HepG2 (cell line): ENCODE measurements around the gene POLR1E. TPM values are rescaled to one million over a fixed set of nuclear protein-coding genes. Genes with fewer than 3 reads are reported as not detected.
A peak's percentile ranks its signal among the peaks of the same experiment; 100 is the strongest.

Experiments
- ARNTL ChIP-seq: sonication (generic); formaldehyde crosslinking; IDR thresholded peaks from 2 replicates; pipeline ENCODE4 v1.4.0; 2020; ENCODE audit warnings: mild to moderate bottlenecking, missing genetic modification reagents
- CC2D1A ChIP-seq: sonication (generic); formaldehyde crosslinking; IDR thresholded peaks from 2 replicates; pipeline ENCODE4 v1.8.1; 2023; ENCODE audit warnings: mild to moderate bottlenecking, missing genetic modification reagents
- CEBPG ChIP-seq: IDR thresholded peaks from 2 replicates; pipeline ENCODE4 v1.6.1; 2016
- CHD2 ChIP-seq: IDR thresholded peaks from 2 replicates; pipeline ENCODE4 v1.6.1; 2011; ENCODE audit warnings: low read depth, low read length, improper control_type of control experiment
- ERF ChIP-seq: IDR thresholded peaks from 2 replicates; pipeline ENCODE4 v1.6.1; 2018; ENCODE audit warnings: missing biosample characterization, missing genetic modification reagents
- GATA4 ChIP-seq: sonication (generic); IDR thresholded peaks from 2 replicates; pipeline ENCODE4 v1.6.1; 2016; ENCODE audit warnings: antibody characterized with exemption, low read depth, borderline replicate concordance
- HES4 ChIP-seq: sonication (generic); formaldehyde crosslinking; IDR thresholded peaks from 2 replicates; pipeline ENCODE4 v1.9.0; 2021; ENCODE audit warnings: mild to moderate bottlenecking, missing genetic modification reagents, borderline replicate concordance
- HNRNPLL ChIP-seq: fragments of 200-400 bp; formaldehyde crosslinking; IDR thresholded peaks from 2 replicates; pipeline ENCODE4 v1.6.1; 2017; ENCODE audit warnings: mild to moderate bottlenecking, low read depth, low read length; ENCODE audit not compliant: poor library complexity, severe bottlenecking
- KDM2A ChIP-seq: sonication (generic); formaldehyde crosslinking; IDR thresholded peaks from 2 replicates; pipeline ENCODE4 v1.4.0; 2020; ENCODE audit warnings: low read depth, missing genetic modification reagents, borderline replicate concordance
- NCOR1 ChIP-seq: fragments of 200-600 bp; sonication (generic); IDR thresholded peaks from 2 replicates; pipeline ENCODE4 v1.7.0; 2017; ENCODE audit warnings: antibody characterized with exemption, low read length, borderline replicate concordance
- NFKB2 ChIP-seq: sonication (generic); formaldehyde crosslinking; IDR thresholded peaks from 2 replicates; pipeline ENCODE4 v1.4.0; 2020; ENCODE audit warnings: missing genetic modification reagents, borderline replicate concordance
- NR1H2 ChIP-seq: sonication (generic); formaldehyde crosslinking; IDR thresholded peaks from 2 replicates; pipeline ENCODE4 v1.8.1; 2022; ENCODE audit warnings: low read depth, missing genetic modification reagents, borderline replicate concordance
- PHF20 ChIP-seq: sonication (generic); formaldehyde crosslinking; IDR thresholded peaks from 2 replicates; pipeline ENCODE4 v1.5.0; 2020; ENCODE audit warnings: mild to moderate bottlenecking, missing genetic modification reagents
- SMC3 ChIP-seq: IDR thresholded peaks from 2 replicates; pipeline ENCODE4 v1.6.1; 2011; ENCODE audit warnings: low read length, improper control_type of control experiment
- ZFX ChIP-seq: sonication (generic); formaldehyde crosslinking; IDR thresholded peaks from 2 replicates; pipeline ENCODE4 v1.4.0; 2020; ENCODE audit warnings: mild to moderate bottlenecking, low read depth, missing genetic modification reagents, moderate library complexity
- ZNF510 ChIP-seq: sonication (generic); formaldehyde crosslinking; IDR thresholded peaks from 2 replicates; pipeline ENCODE4 v1.4.0; 2020; ENCODE audit warnings: low read depth, mild to moderate bottlenecking, missing genetic modification reagents
- ZNF558 ChIP-seq: sonication (generic); formaldehyde crosslinking; IDR thresholded peaks from 2 replicates; pipeline ENCODE4 v1.9.0; 2022; ENCODE audit warnings: mild to moderate bottlenecking, missing genetic modification reagents, borderline replicate concordance
- ZNF569 ChIP-seq: sonication (generic); formaldehyde crosslinking; IDR thresholded peaks from 2 replicates; pipeline ENCODE4 v1.5.0; 2020; ENCODE audit warnings: mild to moderate bottlenecking, missing genetic modification reagents, moderate library complexity, borderline replicate concordance
- ZSCAN12 ChIP-seq: sonication (generic); formaldehyde crosslinking; IDR thresholded peaks from 2 replicates; pipeline ENCODE4 v1.9.0; 2021; ENCODE audit warnings: mild to moderate bottlenecking, missing genetic modification reagents
- polyA plus RNA-seq, 8 experiments: library from polyadenylated mRNA; depleted of rRNA in 3 of 8; stranded (reverse) in 7 of 8; unstranded in 1 of 8; fragments of >200 nt; fragmentation: Illumina TruSeq in 4 of 8; extraction: Trizol in 4 of 8; gene quantifications; 2 replicates each; pipeline versions ENCODE4 v1.2.1 to v1.2.3, GENCODE V29; 2011 to 2016; ENCODE audit warnings: low read depth in 4 of 8, missing spikeins in 1 of 8, mixed read lengths in 1 of 8; ENCODE audit not compliant: insufficient read depth in 1 of 8
- total RNA-seq, 5 experiments: library from RNA; depleted of rRNA; stranded (reverse); fragments of >200 nt; fragmentation: Illumina TruSeq; extraction: Trizol; gene quantifications; 2 replicates each; pipeline ENCODE4 v1.2.3, GENCODE V29; 2016; ENCODE audit warnings: low read depth in 1 of 5
- TF ChIP-seq, protein P1 (sequence below): sonication (generic); formaldehyde crosslinking; IDR thresholded peaks from 2 replicates; pipeline ENCODE4 v1.4.0; 2020; ENCODE audit warnings: missing genetic modification reagents
- TF ChIP-seq, protein P2 (sequence below): sonication (generic); formaldehyde crosslinking; IDR thresholded peaks from 2 replicates; pipeline ENCODE4 v1.5.0; 2020; ENCODE audit warnings: mild to moderate bottlenecking, missing genetic modification reagents, borderline replicate concordance
- TF ChIP-seq, protein P3 (sequence below): IDR thresholded peaks from 2 replicates; pipeline ENCODE4 v1.6.1; 2016; ENCODE audit warnings: low read depth
- TF ChIP-seq, protein P4 (sequence below): sonication (generic); formaldehyde crosslinking; IDR thresholded peaks from 2 replicates; pipeline ENCODE4 v1.4.0; 2020; ENCODE audit warnings: mild to moderate bottlenecking, missing genetic modification reagents

The POLR1E gene
- total and polyA plus RNA-seq, 2 of the 13 experiments (the other 11 are each of a cell fraction or from before 2014, with no cell fraction given) = 23.0 to 37.8 TPM

DNA sequence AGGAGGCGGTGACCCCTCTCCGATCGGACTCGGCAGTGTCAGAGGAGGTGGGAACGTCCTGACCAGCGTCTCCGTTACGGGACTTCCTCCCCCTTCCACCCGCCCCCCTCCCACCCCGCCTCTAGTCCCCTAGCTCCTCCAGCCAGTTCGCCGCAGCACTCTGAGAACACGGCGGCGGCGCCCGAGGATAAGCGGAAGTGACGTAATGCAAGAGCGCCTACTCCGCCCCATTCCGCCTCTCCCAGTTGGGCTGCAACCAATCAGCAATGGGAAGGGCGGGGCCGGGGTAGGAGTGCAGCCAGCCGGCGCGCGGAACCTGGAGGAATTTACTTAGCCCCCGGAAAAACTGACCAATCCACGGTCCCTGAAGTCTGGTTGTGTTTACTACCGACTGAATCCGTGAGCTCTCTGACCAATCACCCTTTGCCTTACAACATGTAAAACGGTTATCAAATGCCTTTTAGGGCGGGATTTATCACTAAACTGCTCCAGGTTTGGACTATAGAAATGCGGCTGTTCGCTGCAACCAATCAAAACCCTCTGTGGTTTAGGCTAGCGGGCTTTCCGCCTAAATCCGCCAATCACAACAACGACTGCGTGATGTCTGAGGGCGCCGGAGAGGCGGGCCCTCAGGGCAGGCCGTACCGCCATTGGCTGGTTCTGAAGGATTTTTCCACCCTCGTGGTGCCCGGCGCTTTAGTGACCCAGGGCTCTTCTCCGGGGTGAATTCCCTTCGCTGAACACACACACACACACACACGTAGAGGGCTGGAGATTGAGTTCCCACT is 20.3 kb upstream of the POLR1E start, which contains the start of gene ZBTB5 (continued):
- TF ChIP-seq, protein P1, sequence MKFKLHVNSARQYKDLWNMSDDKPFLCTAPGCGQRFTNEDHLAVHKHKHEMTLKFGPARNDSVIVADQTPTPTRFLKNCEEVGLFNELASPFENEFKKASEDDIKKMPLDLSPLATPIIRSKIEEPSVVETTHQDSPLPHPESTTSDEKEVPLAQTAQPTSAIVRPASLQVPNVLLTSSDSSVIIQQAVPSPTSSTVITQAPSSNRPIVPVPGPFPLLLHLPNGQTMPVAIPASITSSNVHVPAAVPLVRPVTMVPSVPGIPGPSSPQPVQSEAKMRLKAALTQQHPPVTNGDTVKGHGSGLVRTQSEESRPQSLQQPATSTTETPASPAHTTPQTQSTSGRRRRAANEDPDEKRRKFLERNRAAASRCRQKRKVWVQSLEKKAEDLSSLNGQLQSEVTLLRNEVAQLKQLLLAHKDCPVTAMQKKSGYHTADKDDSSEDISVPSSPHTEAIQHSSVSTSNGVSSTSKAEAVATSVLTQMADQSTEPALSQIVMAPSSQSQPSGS (CRISPR knock-in tag) = peak; percentile 78
- TF ChIP-seq CHD2 = peak; percentile 52
- no peak for TF ChIP-seq HES4 (CRISPR knock-in tag)
- peak; percentile 55; the same call in 1 of the 2 replicates for TF ChIP-seq GATA4
- TF ChIP-seq, protein P2, sequence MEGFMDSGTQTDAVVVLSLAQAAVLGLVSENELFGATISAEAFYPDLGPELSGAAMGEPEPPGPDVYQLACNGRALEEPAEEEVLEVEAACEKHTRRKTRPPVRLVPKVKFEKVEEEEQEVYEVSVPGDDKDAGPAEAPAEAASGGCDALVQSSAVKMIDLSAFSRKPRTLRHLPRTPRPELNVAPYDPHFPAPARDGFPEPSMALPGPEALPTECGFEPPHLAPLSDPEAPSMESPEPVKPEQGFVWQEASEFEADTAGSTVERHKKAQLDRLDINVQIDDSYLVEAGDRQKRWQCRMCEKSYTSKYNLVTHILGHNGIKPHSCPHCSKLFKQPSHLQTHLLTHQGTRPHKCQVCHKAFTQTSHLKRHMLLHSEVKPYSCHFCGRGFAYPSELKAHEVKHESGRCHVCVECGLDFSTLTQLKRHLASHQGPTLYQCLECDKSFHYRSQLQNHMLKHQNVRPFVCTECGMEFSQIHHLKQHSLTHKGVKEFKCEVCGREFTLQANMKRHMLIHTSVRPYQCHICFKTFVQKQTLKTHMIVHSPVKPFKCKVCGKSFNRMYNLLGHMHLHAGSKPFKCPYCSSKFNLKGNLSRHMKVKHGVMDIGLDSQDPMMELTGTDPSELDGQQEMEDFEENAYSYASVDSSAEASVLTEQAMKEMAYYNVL (CRISPR knock-in tag) = no peak
- TF ChIP-seq ERF (CRISPR knock-in tag) = 0 out of 2 replicates have a peak, but pooled peaks have one; percentile 34
- peak; percentile 49; the same call in 1 of the 2 replicates for TF ChIP-seq PHF20 (CRISPR knock-in tag)
- no peak for TF ChIP-seq ZSCAN12 (CRISPR knock-in tag)
- TF ChIP-seq NCOR1 = peak; percentile 29; the same call in 1 of the 2 replicates
- TF ChIP-seq ARNTL (CRISPR knock-in tag) = 0 out of 2 replicates have a peak, but pooled peaks have one; percentile 26
- TF ChIP-seq NFKB2 (CRISPR knock-in tag) = peak; percentile 11; the same call in 1 of the 2 replicates
- TF ChIP-seq CC2D1A (CRISPR knock-in tag) = no peak
- TF ChIP-seq KDM2A = peak; percentile 2; the same call in 1 of the 2 replicates
- TF ChIP-seq NR1H2 (CRISPR knock-in tag) = no peak
- TF ChIP-seq SMC3 = no peak
- TF ChIP-seq CEBPG = peak; percentile 38
- peak; percentile 17; the same call in 1 of the 2 replicates for TF ChIP-seq ZNF510 (CRISPR knock-in tag)
- peak; percentile 43; the same call in 1 of the 2 replicates for TF ChIP-seq ZFX (CRISPR knock-in tag)
- TF ChIP-seq, protein P3, sequence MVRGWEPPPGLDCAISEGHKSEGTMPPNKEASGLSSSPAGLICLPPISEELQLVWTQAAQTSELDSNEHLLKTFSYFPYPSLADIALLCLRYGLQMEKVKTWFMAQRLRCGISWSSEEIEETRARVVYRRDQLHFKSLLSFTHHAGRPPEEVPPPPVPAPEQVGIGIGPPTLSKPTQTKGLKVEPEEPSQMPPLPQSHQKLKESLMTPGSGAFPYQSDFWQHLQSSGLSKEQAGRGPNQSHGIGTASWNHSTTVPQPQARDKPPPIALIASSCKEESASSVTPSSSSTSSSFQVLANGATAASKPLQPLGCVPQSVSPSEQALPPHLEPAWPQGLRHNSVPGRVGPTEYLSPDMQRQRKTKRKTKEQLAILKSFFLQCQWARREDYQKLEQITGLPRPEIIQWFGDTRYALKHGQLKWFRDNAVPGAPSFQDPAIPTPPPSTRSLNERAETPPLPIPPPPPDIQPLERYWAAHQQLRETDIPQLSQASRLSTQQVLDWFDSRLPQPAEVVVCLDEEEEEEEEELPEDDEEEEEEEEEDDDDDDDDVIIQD (CRISPR knock-in tag) = peak; percentile 57; the same call in 1 of the 2 replicates
- no peak for TF ChIP-seq ZNF569 (CRISPR knock-in tag)
- TF ChIP-seq, protein P4, sequence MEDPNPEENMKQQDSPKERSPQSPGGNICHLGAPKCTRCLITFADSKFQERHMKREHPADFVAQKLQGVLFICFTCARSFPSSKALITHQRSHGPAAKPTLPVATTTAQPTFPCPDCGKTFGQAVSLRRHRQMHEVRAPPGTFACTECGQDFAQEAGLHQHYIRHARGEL = no peak
- TF ChIP-seq HNRNPLL = peak; percentile 48
- no peak for TF ChIP-seq ZNF558 (CRISPR knock-in tag)
